GM12878 (cell line): ENCODE measurements around the gene SIK1. TPM values are rescaled to one million over a fixed set of nuclear protein-coding genes. Genes with fewer than 3 reads are reported as not detected.
"Not testable (repeated sequence)": the region's sequence is repeated elsewhere in the genome, so short reads cannot be mapped to it uniquely, and the experiment has no call there.

Source experiments
- ATAC-seq: fragments of 200-7000 bp; cut with Tn5 transposase; 3 replicates; pipeline ENCODE4 v1.9.1; 2020; ENCODE audit warnings: mild to moderate bottlenecking, moderate library complexity
- BruUV-seq: library from RNA; stranded (reverse); fragments of 400-500 nt; replicated peaks from 2 replicates; lab custom pipeline; 2021; lab: Mats Ljungman, UMichigan
- CTCF ChIA-PET: fragments of 300-600 bp; sonication (Branson Sonifier 250); formaldehyde crosslinking; extraction: SDS; loops from one replicate; lab custom pipeline; 2021; ENCODE audit warnings: inconsistent platforms; lab: Yijun Ruan, JAX
- POLR2A ChIA-PET: fragments of 350-600 bp; formaldehyde crosslinking; extraction: SDS; loops from one replicate; lab custom pipeline; 2021; ENCODE audit warnings: inconsistent platforms; lab: Charles Lee
- RAD21 ChIA-PET: fragments of 300-600 bp; sonication (Branson Sonifier 250); formaldehyde crosslinking; loops from one replicate; lab custom pipeline; 2023; ENCODE audit warnings: antibody characterized with exemption; ENCODE audit not compliant: unreplicated experiment; lab: Charles Lee
- SMC1A ChIA-PET: fragments of 300-600 bp; sonication (Branson Sonifier 250); formaldehyde crosslinking; loops from one replicate; lab custom pipeline; 2023; ENCODE audit not compliant: unreplicated experiment, uncharacterized antibody; lab: Charles Lee
- DNase-seq: peaks from one replicate; pipeline ENCODE4 v3.0.0-alpha.2; 2011; ENCODE audit warnings: low read depth, low spot score
- FAIRE-seq: peaks from 3 replicates; lab custom pipeline; 2011; peaks lifted over from hg19 to GRCh38; lab: Jason Lieb, UNC
- H2AFZ ChIP-seq: 2 replicates; pipeline ENCODE4 v1.6.0; 2011; ENCODE audit warnings: low read depth, low read length, control low read depth; ENCODE audit not compliant: control insufficient read depth
- H3K27ac ChIP-seq: 2 replicates; pipeline ENCODE4 v1.5.1; 2011; ENCODE audit warnings: control low read depth; ENCODE audit not compliant: control insufficient read depth, insufficient read depth
- H3K27me3 ChIP-seq, 2 experiments: replicated peaks in 1 of 2; 2 replicates each; pipeline versions ENCODE4 v1.6.0 to v1.6.1; 2011; ENCODE audit warnings: low read length in 1 of 2; ENCODE audit not compliant: control insufficient read depth in 2 of 2, insufficient read depth in 2 of 2
- H3K36me3 ChIP-seq, 2 experiments: 2 replicates each; pipeline ENCODE4 v1.5.1; 2011; ENCODE audit warnings: low read length in 1 of 2; ENCODE audit not compliant: control insufficient read depth in 2 of 2, insufficient read depth in 2 of 2
- H3K4me1 ChIP-seq: 2 replicates; pipeline ENCODE4 v1.6.1; 2011; ENCODE audit warnings: mild to moderate bottlenecking, low read length, moderate library complexity, mixed read lengths; ENCODE audit not compliant: control insufficient read depth, insufficient read depth
- H3K4me2 ChIP-seq: 2 replicates; pipeline ENCODE4 v1.6.0; 2011; ENCODE audit warnings: control low read depth; ENCODE audit not compliant: control insufficient read depth, insufficient read depth
- H3K4me3 ChIP-seq: fragments of 200-600 bp; sonication (generic); 2 replicates; pipeline ENCODE4 v1.5.1; 2016
- H3K79me2 ChIP-seq: 2 replicates; pipeline ENCODE4 v1.6.0; 2011; ENCODE audit warnings: low read length; ENCODE audit not compliant: control insufficient read depth, insufficient read depth
- H3K9ac ChIP-seq: 2 replicates; pipeline ENCODE4 v1.8.0; 2011; ENCODE audit warnings: low read length, control low read depth, mixed read lengths; ENCODE audit not compliant: control insufficient read depth, insufficient read depth
- H3K9me3 ChIP-seq: replicated peaks from 3 replicates; pipeline ENCODE4 v1.5.1; 2011; ENCODE audit warnings: mild to moderate bottlenecking, low read length; ENCODE audit not compliant: control insufficient read depth, insufficient read depth
- H4K20me1 ChIP-seq: 2 replicates; pipeline ENCODE4 v1.6.0; 2011; ENCODE audit not compliant: control insufficient read depth, insufficient read depth
- BRCA1 ChIP-seq: IDR thresholded peaks from 2 replicates; pipeline ENCODE4 v1.6.1; 2011; ENCODE audit warnings: low read depth, low read length, improper control_type of control experiment
- USF1 ChIP-seq: IDR thresholded peaks from 2 replicates; pipeline ENCODE4 v1.6.1; 2011; ENCODE audit warnings: borderline replicate concordance, low read depth, mild to moderate bottlenecking, moderate library complexity, mixed read lengths, low read length; ENCODE audit not compliant: insufficient read depth; ENCODE audit errors: extremely low read length
- WGBS: methylation state at CpG from one replicate; pipeline ENCODE4 v1.1.6; 2016; ENCODE audit warnings: low lambda C conversion rate; ENCODE audit not compliant: insufficient replicate concordance, insufficient coverage; ENCODE audit errors: missing lambda C conversion rate; 5-methylcytosine and 5-hydroxymethylcytosine counted together
- in situ Hi-C: fragments of 300-500 bp; cut with MboI; formaldehyde crosslinking; loops from 9 replicates; pipeline ENCODE4 v1.14.3; 2018; ENCODE audit warnings: mixed read lengths
- intact Hi-C: fragments of 100-400 bp; cut with micrococcal nuclease; formaldehyde crosslinking; loops from one replicate; pipeline ENCODE4 v1.14.2; 2022; ENCODE audit not compliant: unreplicated experiment
- polyA plus RNA-seq, 11 experiments: library from polyadenylated mRNA; depleted of rRNA in 4 of 11; unstranded in 6 of 11; stranded (reverse) in 5 of 11; fragments of >200 nt; fragmentation: Nextera tagmentation in 4 of 11; fragmentation: Illumina TruSeq in 1 of 11; extraction: Ambion mirVana in 4 of 11; extraction: Trizol in 1 of 11; gene quantifications; 1 replicate in 1 of 11; 2 replicates in 10 of 11; pipeline versions ENCODE4 v1.2.1 to v1.2.3, GENCODE V29; 2011 to 2016; ENCODE audit warnings: inconsistent platforms in 2 of 11, missing spikeins in 2 of 11, low read depth in 1 of 11
- total RNA-seq, 4 experiments: library from RNA; depleted of rRNA in 3 of 4; stranded (reverse); fragments of >200 nt in 3 of 4; fragmentation: Illumina TruSeq in 1 of 4; extraction: Trizol in 1 of 4; gene quantifications; 2 replicates each; pipeline versions ENCODE4 v1.2.1 to v1.2.3, GENCODE V29; 2013 to 2021

The SIK1 gene
- total and polyA plus RNA-seq, 10 of the 15 experiments (the other 5 are each of a cell fraction or from before 2014, with no cell fraction given), result 0.03 to 7.3 (median 2.1) TPM; not detected in 2

DNA sequence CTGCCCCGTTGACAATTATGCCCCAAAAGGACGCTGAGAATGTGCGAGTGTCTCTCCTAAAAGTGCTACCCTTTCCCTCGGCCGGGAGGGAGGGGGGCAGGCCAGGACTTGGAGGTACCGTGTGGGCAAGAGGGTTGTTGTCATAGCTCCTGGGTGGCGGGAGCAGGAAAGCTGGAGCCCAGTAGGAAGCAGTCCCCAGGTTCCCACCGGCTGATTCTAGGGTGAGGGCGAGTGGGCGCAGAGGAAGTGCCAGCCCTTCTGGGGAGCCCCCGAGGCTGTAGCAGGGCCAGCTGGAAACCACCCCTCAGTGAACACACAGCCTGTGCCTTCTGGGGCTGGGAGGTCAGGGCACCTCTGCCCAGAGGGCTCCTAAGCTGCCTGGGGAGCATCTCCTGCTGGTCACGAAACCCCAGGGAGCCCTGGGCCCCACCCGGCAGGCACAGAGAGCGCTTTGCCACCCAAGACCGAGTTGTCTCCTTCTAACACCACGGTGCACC lies 47.3 kb downstream of the SIK1 start:
- CTCF ChIA-PET, H3K9me3 ChIP-seq, H3K36me3 ChIP-seq, FAIRE-seq, H3K27me3 ChIP-seq, DNase-seq, RAD21 ChIA-PET, H2AFZ ChIP-seq, H3K79me2 ChIP-seq, in situ Hi-C loops, H3K27ac ChIP-seq, H3K4me1 ChIP-seq, SMC1A ChIA-PET, H3K9ac ChIP-seq, H3K4me3 ChIP-seq, BruUV-seq, H3K4me2 ChIP-seq, intact Hi-C loops, H4K20me1 ChIP-seq, POLR2A ChIA-PET: not testable (repeated sequence)
- whole genome bisulfite sequencing, result no CpG with 5 or more reads among the region's 16 CpGs
- ATAC-seq, result peak; percentile 69

DNA sequence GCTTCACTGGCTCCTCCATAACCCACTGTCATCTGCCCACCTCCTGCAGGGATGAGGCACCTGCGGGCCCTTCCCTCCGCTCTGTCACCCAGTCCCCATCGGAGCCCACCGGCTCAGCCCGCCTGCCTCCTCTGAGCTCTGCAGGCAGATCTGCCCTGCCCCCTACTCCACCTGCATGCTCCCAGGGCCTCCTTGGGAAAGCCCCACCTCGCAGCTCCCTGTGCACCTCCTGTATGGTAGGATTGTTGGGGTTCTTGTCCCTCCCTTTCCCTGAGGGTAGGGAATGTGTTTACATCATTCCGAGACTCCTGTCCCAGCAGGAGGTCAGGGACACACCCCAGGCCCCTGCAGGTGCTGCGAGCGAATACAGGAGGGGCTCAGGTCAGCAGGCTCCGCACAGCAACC lies 50.5 kb downstream of the SIK1 start:
- Histone ChIP-seq H3K27ac (no peak overlapping the region), H3K27me3 (no peaks in the 10 kb centered on the region), H3K4me2 (no peak overlapping the region), H3K4me1 (no peaks in the 10 kb centered on the region), H3K79me2 (no peaks in the 10 kb centered on the region), H3K9me3 (no peaks in the 10 kb centered on the region), H4K20me1 (no peaks in the 10 kb centered on the region), H2AFZ (no peak overlapping the region), H3K36me3 (no peaks in the 10 kb centered on the region), H3K9ac (no peak overlapping the region), H3K4me3 (no peak overlapping the region)
- SMC1A ChIA-PET, result no interaction called here
- TF ChIP-seq BRCA1 (no peak), USF1 (no peak)
- intact Hi-C loops, result no loop called here
- POLR2A ChIA-PET, result no interaction called here
- BruUV-seq, result no TSS peak
- RAD21 ChIA-PET, result no interaction called here
- WGBS, result 82% methylated on average over 9 of the region's 10 CpGs
- DNase-seq (no peak), FAIRE-seq (no peak), ATAC-seq (no peak)
- CTCF ChIA-PET, result no interaction called here
- in situ Hi-C loops, result no loop called here
